GM20000 (cell line): ENCODE results near the gene RSPH10B.
A peak's percentile ranks its signal among the peaks of the same experiment; 100 is the strongest.
"Not testable (repeated sequence)": the region's sequence is repeated elsewhere in the genome, so short reads cannot be mapped to it uniquely, and the experiment has no call there.

Source experiments
- DNase-seq: peaks from one replicate; pipeline ENCODE4 v3.0.0; 2012; ENCODE audit warnings: low spot score
- TF ChIP-seq, protein P1 (sequence below): IDR thresholded peaks from 2 replicates; pipeline ENCODE4 v1.5.1; 2012; ENCODE audit warnings: mild to moderate bottlenecking, control low read depth; ENCODE audit errors: extremely low read depth, missing control alignments

The RSPH10B gene

GRCh38 chr7:5970347-5970911 is at the start of gene RSPH10B:
RSPH10B (minus strand) TSS chr7:5970689; CDS start chr7:5967116, 3,573 bp downstream.
- DNase-seq, result not testable (repeated sequence)

- no peak for DNase-seq
- TF ChIP-seq, protein P1, sequence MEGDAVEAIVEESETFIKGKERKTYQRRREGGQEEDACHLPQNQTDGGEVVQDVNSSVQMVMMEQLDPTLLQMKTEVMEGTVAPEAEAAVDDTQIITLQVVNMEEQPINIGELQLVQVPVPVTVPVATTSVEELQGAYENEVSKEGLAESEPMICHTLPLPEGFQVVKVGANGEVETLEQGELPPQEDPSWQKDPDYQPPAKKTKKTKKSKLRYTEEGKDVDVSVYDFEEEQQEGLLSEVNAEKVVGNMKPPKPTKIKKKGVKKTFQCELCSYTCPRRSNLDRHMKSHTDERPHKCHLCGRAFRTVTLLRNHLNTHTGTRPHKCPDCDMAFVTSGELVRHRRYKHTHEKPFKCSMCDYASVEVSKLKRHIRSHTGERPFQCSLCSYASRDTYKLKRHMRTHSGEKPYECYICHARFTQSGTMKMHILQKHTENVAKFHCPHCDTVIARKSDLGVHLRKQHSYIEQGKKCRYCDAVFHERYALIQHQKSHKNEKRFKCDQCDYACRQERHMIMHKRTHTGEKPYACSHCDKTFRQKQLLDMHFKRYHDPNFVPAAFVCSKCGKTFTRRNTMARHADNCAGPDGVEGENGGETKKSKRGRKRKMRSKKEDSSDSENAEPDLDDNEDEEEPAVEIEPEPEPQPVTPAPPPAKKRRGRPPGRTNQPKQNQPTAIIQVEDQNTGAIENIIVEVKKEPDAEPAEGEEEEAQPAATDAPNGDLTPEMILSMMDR, result no peak
These were observed 46.1 kb upstream of the RSPH10B start for GRCh38 chr7:6016653-6016966.

- no peak for DNase-seq
- TF ChIP-seq, protein P1, result no peak
These were observed 45.6 kb upstream of the RSPH10B start for GRCh38 chr7:6015917-6016652.

DNA sequence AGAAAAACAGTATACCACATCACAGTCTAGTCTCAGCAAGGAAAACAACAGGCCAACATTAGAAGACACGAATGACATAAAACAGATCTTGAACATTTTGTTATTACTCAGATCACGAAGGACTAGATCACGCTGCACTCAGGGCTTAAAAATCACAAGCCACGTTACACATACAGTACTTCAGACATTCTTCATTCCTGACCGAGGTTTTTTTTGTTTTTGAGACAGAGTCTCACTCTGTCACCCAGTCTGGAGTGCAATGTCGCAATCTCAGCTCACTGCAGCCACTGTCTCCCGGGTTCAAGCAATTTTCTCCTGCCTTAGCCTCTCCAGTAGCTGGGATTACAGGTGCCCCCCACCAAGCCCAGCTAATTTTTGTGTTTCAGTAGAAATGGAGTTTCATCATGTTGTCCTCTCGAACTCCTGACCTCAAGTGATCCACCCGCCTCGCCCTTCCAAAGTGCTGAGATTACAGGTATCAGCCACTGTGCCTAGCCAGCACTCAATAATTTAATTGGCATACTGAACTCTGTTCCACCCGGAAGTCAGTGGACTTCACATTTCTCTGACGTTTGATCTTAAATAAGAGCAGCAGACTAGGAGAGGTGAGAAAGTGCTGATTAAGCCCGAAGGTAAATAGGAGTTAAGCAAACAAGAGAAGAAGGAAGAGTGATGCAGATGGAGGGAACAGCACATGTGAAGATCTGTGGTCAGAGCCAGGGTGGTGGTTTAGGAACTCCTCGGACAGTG is 42.0 kb upstream of the RSPH10B start:
- DNase-seq, result no peak
- TF ChIP-seq, protein P1, result no peak

GRCh38 chr7:6011541-6011940 is 41.1 kb upstream of the RSPH10B start:
- TF ChIP-seq, protein P1, result no peak
- no peak for DNase-seq

GRCh38 chr7:6010370-6010769 is 39.9 kb upstream of the RSPH10B start:
- not testable (repeated sequence) for DNase-seq

- DNase-seq, result peak; percentile 95
- TF ChIP-seq, protein P1, result no peak
These were observed 38.5 kb upstream of the RSPH10B start, which contains the start of the genes AIMP2 and PMS2 for GRCh38 chr7:6008668-6009611. AIMP2 (plus strand) TSS chr7:6009272; CDS start chr7:6009364, 92 bp downstream. PMS2 (minus strand) TSS chr7:6009049; CDS start chr7:6009019, 30 bp downstream.

DNA sequence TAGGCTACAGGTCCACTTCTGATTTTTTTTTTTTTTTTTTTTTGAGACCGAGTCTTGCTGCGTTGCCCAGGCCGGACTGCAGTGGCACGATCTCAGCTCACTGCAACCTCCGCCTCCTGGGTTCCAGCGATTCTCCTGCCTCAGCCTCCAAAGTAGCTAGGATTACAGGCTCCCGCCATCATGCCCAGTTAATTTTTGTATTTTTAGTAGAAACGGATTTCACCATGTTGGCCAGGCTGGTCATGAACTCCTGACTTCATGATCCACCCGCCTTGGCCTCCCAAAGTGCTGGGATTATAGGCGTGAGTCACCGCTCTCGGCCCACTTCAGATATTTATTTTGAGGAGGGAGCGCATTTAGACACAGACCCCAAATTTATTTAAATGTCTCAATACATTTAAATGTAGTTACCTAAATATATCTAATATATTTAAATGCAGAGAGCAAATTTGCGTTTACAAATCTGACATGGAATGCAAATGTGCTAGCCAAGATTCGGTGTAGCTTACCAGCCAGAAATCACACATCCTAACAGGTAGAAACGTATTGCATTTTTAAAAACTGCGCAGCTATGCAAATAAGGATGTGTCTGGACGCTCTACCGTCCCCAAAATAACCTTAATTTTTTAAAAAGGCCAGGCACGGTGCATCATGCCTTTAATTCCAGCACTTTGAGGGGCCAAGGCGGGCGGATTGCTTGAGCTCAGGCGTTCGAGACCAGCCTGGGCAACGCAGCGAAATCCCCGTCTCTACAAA is 37.5 kb upstream of the RSPH10B start:
- DNase-seq, result not testable (repeated sequence)
